ENCODE results near the gene MUC5AC. TPM values are rescaled to one million over a fixed set of nuclear protein-coding genes. Genes with fewer than 3 reads are reported as not detected.
"Not testable (repeated sequence)": the region's sequence is repeated elsewhere in the genome, so short reads cannot be mapped to it uniquely, and the experiment has no call there.

The MUC5AC gene
- total RNA-seq, 4 donors from 2014 or later, result not detected

DNA sequence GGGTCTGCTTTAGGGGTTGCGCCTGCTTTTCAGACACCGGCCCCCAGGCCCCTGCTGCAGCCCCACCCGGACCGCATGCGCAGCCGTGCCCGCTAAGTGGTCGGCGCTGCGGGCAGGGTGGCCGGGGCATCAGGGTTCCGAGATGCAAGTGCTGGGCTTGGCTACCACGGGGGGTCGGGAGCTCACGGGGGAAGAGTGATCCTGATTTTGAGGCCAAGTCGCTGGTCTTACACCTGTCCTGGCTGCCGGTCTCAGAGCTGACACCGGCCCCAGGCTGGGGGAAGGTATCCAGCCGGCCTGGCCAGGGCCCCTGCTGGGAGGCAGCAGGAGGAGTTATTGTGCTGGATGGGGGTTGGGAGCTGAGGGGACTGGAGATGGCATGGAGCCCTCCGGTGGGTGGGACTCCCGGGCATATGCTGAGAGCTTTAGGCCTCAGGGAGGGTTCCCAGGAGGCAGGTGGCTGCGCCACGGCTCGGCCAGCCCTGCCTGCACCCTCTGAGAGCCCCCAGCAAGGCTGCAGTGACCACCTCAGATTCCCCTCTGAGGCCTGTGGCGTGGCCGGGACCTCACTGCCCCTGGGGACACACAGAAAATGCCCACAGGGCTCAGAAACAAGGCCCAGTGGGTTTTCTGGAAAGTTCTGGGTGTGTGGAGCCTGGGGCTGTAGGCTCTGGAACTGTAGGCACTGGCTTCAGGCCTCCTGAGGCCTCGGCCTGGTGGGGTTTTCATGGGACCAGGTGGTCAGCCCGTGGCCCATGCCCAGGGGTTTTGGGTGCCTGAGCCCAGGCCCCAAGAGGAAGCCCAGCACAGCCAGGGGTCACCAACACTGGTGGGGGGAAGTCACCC, 4.4 kb upstream of the MUC5AC start:
- no peaks in the 10 kb centered on the region for H3K9me3 ChIP-seq
- intact Hi-C loops (cut with DNase I; ENCODE audit: low total_unique reads), result no loop called here
- H3K4me3 ChIP-seq, result no peak overlapping the region
- TF ChIP-seq EP300 (IDR thresholded peaks at IDR 0.05; ENCODE audit: low read depth), result no peak
- no peak for TF ChIP-seq POLR2AphosphoS5 (IDR thresholded peaks at IDR 0.05)
- TF ChIP-seq, protein P1, sequence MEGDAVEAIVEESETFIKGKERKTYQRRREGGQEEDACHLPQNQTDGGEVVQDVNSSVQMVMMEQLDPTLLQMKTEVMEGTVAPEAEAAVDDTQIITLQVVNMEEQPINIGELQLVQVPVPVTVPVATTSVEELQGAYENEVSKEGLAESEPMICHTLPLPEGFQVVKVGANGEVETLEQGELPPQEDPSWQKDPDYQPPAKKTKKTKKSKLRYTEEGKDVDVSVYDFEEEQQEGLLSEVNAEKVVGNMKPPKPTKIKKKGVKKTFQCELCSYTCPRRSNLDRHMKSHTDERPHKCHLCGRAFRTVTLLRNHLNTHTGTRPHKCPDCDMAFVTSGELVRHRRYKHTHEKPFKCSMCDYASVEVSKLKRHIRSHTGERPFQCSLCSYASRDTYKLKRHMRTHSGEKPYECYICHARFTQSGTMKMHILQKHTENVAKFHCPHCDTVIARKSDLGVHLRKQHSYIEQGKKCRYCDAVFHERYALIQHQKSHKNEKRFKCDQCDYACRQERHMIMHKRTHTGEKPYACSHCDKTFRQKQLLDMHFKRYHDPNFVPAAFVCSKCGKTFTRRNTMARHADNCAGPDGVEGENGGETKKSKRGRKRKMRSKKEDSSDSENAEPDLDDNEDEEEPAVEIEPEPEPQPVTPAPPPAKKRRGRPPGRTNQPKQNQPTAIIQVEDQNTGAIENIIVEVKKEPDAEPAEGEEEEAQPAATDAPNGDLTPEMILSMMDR (IDR thresholded peaks at IDR 0.05), result no peak
- no peak for TF ChIP-seq POLR2A (IDR thresholded peaks at IDR 0.05)
- no peak for DNase-seq
- WGBS, 2 donors (ENCODE audit: low coverage in 1 of 2), result 85% methylated on average over 27 of the region's 28 CpGs; no CpG with 5 or more reads in 1 of the 2 donors
- H3K27ac ChIP-seq, result no peak overlapping the region
- H3K27me3 ChIP-seq, result no peaks in the 10 kb centered on the region
- no peaks in the 10 kb centered on the region for H3K4me1 ChIP-seq
- H3K36me3 ChIP-seq, result no peaks in the 10 kb centered on the region
- in situ Hi-C loops (cut with MboI; ENCODE audit: low pct_ligation_motif_present in 1 of 4, low pct_unique_long_range_greater_than_20kb in 1 of 4, low sequenced_read_pairs in 3 of 4), result no loop called here

DNA sequence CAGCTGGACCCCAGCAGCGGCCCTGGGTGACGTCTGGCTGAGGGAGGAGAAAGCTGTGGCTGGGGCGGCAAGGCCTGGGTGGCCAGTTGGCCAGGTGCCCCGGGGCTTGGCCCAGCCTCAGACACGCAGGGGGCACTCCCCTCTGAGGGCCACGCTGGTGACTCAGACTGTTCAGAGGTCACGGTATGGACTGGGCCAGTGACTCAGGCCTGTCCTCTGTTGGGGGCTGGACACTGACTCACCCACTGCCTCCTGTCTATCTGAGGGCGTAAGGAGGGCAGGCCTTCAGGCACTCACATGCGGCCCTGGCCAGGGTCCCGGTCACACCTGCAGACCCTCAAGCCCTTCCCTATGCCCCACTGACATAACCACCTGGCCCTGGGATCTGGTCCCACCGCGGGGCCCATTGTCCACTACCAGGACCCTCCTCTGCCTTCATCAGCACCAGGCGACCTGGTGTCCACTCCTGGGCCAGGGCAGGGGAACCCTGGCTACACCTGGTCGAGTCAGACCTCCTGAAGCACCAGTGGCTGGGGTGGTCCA, 3.7 kb upstream of the MUC5AC start:
- TF ChIP-seq, protein P1 (IDR thresholded peaks at IDR 0.05), result no peak
- TF ChIP-seq EP300 (IDR thresholded peaks at IDR 0.05; ENCODE audit: low read depth) (no peak), POLR2AphosphoS5 (IDR thresholded peaks at IDR 0.05) (no peak), POLR2A (IDR thresholded peaks at IDR 0.05) (no peak)
- no peak overlapping the region for H3K4me3 ChIP-seq
- no peaks in the 10 kb centered on the region for H3K27me3 ChIP-seq
- WGBS, 2 donors (ENCODE audit: low coverage in 1 of 2), result 60 to 71% methylated on average over 1 to 13 of the region's 14 CpGs
- intact Hi-C loops (cut with DNase I; ENCODE audit: low total_unique reads) (no loop called here), in situ Hi-C loops (cut with MboI; ENCODE audit: low pct_ligation_motif_present in 1 of 4, low pct_unique_long_range_greater_than_20kb in 1 of 4, low sequenced_read_pairs in 3 of 4) (no loop called here)
- no peak overlapping the region for H3K27ac ChIP-seq
- no peaks in the 10 kb centered on the region for H3K4me1 ChIP-seq
- H3K9me3 ChIP-seq, result no peaks in the 10 kb centered on the region
- H3K36me3 ChIP-seq, result no peaks in the 10 kb centered on the region
- DNase-seq, result peak; percentile 35

DNA sequence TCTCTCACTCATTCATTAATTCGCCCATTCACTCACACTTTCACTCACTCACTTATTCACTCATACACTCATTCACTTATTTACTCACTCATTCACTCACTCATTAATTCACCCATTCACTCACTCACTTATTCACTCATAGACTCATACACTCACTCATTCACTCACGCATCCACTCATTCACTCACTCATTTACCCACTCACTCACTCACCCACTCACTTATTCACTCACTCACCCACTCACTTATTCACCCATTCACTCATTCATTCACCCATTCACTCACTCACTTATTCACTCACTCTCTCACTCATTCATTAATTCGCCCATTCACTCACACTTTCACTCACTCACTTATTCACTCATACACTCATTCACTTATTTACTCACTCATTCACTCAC, 3.1 kb upstream of the MUC5AC start:
- DNase-seq; H3K27ac ChIP-seq; in situ Hi-C loops (cut with MboI; ENCODE audit: low pct_ligation_motif_present in 1 of 4, low pct_unique_long_range_greater_than_20kb in 1 of 4, low sequenced_read_pairs in 3 of 4); H3K4me1 ChIP-seq; H3K9me3 ChIP-seq; H3K27me3 ChIP-seq; H3K36me3 ChIP-seq; H3K4me3 ChIP-seq; intact Hi-C loops (cut with DNase I; ENCODE audit: low total_unique reads): not testable (repeated sequence)
- WGBS, 2 donors (ENCODE audit: low coverage in 1 of 2), result 100% methylated on average over 1 of the region's 3 CpGs; no CpG with 5 or more reads in 1 of the 2 donors

DNA sequence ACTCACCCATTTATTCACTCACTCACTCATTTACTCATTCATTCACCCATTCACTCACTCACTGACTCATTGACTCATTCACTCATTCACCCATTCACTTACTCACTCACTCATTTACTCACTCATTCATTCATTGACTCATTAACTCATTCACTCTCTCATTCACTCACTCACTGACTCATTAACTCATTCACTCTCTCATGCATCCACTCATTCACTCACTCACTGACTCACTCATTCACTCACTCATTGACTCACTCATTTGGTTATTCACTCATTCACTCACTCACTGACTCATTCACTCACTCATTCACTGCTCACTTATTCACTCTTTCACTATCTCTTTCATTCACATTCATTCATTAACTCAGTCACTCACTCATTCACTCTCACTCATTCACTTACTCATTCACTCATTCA, 2.5 kb upstream of the MUC5AC start:
- H3K36me3 ChIP-seq, result no peaks in the 10 kb centered on the region
- intact Hi-C loops (cut with DNase I; ENCODE audit: low total_unique reads), result no loop called here
- no peak overlapping the region for H3K4me3 ChIP-seq
- DNase-seq, result no peak
- no peak for TF ChIP-seq POLR2A (IDR thresholded peaks at IDR 0.05)
- no peak for TF ChIP-seq EP300 (IDR thresholded peaks at IDR 0.05; ENCODE audit: low read depth)
- TF ChIP-seq, protein P1 (IDR thresholded peaks at IDR 0.05), result no peak
- in situ Hi-C loops (cut with MboI; ENCODE audit: low pct_ligation_motif_present in 1 of 4, low pct_unique_long_range_greater_than_20kb in 1 of 4, low sequenced_read_pairs in 3 of 4), result no loop called here
- no peaks in the 10 kb centered on the region for H3K9me3 ChIP-seq
- no peak overlapping the region for H3K27ac ChIP-seq
- no peaks in the 10 kb centered on the region for H3K27me3 ChIP-seq
- no peaks in the 10 kb centered on the region for H3K4me1 ChIP-seq

All from transverse colon (tissue), 4 donors.